Measurements from ENCODE around the gene MAP3K14. TPM values are rescaled to one million over a fixed set of nuclear protein-coding genes. Genes with fewer than 3 reads are reported as not detected.

Gene MAP3K14
- 10 to 100 TPM in 1 of 4 donors, 1 to 10 TPM in 3; 4.1 to 21.7 (median 6.2) TPM for total RNA-seq

DNA sequence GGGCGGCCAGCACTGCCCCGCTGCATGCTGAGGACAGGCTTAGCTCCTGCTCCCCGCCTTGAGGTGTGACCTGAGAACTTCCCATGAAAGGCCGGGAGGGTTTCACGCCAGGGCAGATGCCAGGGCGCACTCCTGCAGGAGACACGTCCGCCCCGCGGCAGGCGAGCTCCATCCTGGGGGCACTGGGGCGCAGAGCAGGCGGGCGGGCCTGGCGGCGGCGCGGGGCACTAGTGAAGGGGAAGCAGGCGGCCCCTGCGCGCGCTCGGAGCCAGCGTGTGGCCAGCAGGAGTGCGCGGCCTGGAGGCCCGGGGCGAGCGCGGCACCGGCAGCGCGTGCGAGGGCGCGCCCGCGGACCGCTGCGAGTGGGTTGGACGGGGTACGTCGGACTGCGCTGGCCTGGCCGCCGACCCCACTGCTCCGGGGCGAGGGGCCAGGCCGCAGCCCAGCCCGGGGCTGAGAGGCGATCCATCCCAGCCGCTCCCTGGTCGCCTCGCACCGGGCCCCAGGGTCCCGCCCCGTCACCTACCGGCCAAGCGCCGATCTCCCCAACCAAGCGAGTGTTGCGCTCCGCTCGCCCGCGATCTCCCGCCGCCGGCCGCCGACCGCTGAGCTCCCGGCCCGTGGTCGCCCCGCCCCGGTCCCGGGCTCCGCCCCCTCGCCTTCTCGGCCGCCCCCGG, at the start of gene MAP3K14:
TSS of gene MAP3K14 (minus strand) at position 587 of the 677 bp plus-strand sequence. CDS start 26,275 bp downstream, outside the sequence.
- Histone ChIP-seq H3K4me3 (replicated peaks in 1 of 3) (peak within 1 kb of the TSS; percentile 48 to 70 (median 56)), H3K27me3 (no peaks in the 10 kb centered on the region), H3K36me3 (no peaks in the 10 kb centered on the region), H3K4me1 (peaks cover 36 to 61% of the 10 kb centered on the region in 2 donors), H3K27ac (peak within 1 kb of the TSS; percentile 83 to 88 (median 86)), H3K9me3 (no peaks in the 10 kb centered on the region)
- peak; percentile 83 for DNase-seq
- intact Hi-C loops (cut with DNase I) = loop anchor here (5.0 kb wide), 1 partner anchor 34 kb away; no protein-coding TSS in a partner anchor
- TF ChIP-seq, protein P1, sequence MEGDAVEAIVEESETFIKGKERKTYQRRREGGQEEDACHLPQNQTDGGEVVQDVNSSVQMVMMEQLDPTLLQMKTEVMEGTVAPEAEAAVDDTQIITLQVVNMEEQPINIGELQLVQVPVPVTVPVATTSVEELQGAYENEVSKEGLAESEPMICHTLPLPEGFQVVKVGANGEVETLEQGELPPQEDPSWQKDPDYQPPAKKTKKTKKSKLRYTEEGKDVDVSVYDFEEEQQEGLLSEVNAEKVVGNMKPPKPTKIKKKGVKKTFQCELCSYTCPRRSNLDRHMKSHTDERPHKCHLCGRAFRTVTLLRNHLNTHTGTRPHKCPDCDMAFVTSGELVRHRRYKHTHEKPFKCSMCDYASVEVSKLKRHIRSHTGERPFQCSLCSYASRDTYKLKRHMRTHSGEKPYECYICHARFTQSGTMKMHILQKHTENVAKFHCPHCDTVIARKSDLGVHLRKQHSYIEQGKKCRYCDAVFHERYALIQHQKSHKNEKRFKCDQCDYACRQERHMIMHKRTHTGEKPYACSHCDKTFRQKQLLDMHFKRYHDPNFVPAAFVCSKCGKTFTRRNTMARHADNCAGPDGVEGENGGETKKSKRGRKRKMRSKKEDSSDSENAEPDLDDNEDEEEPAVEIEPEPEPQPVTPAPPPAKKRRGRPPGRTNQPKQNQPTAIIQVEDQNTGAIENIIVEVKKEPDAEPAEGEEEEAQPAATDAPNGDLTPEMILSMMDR (IDR thresholded peaks at IDR 0.05) = peak in 4 of 6 experiments; percentile 22 to 41 (median 28)
- peak; percentile 84 to 96 for TF ChIP-seq POLR2A (IDR thresholded peaks at IDR 0.05)
- no CpG with 5 or more reads among the region's 83 CpGs for WGBS, 2 donors

DNA sequence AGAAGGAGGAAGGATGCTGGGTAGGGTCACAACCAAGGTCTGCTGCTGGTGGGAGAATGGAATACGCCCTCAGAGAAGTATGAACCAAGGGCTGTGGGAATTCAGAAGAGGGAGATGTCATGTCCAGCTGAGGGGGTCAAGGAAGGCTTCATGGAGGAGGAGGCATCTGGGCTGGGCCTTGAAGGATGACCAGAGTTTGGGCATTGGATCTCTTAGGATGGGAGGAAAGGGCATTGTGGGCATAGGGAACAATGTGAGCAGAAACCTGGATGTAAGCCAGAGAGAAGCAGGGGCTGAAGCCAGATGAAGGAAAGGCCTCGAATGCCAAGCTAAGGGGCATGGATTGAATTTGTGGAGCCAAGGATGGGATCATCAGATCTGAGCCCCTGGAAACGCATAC, 49.2 kb upstream of the MAP3K14 start:
- TF ChIP-seq, protein P1 (IDR thresholded peaks at IDR 0.05) = no peak
- intact Hi-C loops (cut with DNase I) = no loop called here
- Histone ChIP-seq H3K9me3 (no peaks in the 10 kb centered on the region), H3K36me3 (no peaks in the 10 kb centered on the region), H3K4me3 (replicated peaks in 1 of 3) (no peak overlapping the region), H3K4me1 (peaks cover 0 to 4% of the 10 kb centered on the region in 2 donors), H3K27ac (no peak overlapping the region), H3K27me3 (no peaks in the 10 kb centered on the region)
- 76 to 86% methylated on average over 3 of the region's 3 CpGs for WGBS, 2 donors
- DNase-seq = no peak

DNA sequence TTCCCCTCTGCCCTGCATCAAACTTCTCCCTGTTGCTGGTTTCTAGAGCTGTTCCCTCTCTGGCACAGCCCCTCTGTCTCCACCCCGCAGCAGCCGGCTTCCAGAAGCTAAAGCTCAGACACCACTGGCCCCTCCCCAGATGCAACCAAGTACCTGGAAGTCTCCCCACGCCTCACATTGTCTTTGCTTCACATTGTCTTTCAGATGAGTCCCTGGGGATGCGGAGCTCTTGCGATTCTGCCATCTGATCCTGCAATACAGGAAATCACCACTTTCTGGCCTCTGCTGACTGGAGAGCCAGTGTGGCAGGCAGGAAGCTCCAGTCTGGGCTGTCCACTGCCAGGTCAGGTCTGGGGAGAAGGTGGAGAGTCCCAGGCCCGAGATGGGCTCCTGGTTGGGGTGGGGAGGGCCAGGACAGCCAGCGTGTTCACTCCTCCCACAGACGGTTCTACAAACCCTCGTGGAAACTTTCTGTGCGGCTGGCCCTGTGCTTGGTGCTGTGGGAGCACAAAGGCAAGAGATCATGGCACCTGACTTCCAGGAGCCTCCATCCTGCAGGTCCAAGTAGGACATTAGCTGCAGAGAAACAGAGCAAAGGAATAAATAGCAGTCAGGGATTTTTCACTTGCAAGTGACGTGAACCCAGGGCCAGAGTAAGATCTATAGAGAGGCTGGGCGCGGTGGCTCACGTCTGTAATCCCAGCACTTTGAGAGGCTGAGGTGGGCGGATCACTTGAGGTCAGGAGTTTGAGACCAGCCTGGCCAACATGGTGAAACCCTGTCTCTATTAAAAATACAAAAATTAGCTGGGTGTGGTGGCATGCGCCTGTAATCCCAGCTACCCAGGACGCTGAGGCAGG, 47.9 kb upstream of the MAP3K14 start:
- Histone ChIP-seq H3K9me3 (no peaks in the 10 kb centered on the region), H3K27me3 (no peaks in the 10 kb centered on the region), H3K4me3 (replicated peaks in 1 of 3) (no peak overlapping the region), H3K4me1 (peaks cover 0 to 4% of the 10 kb centered on the region in 2 donors), H3K27ac (no peak overlapping the region), H3K36me3 (no peaks in the 10 kb centered on the region)
- no peak for TF ChIP-seq POLR2A (IDR thresholded peaks at IDR 0.05)
- TF ChIP-seq, protein P1 (IDR thresholded peaks at IDR 0.05) = no peak
- DNase-seq = no peak
- 68 to 76% methylated on average over 15 to 17 of the region's 17 CpGs for WGBS, 2 donors
- intact Hi-C loops (cut with DNase I) = no loop called here

DNA sequence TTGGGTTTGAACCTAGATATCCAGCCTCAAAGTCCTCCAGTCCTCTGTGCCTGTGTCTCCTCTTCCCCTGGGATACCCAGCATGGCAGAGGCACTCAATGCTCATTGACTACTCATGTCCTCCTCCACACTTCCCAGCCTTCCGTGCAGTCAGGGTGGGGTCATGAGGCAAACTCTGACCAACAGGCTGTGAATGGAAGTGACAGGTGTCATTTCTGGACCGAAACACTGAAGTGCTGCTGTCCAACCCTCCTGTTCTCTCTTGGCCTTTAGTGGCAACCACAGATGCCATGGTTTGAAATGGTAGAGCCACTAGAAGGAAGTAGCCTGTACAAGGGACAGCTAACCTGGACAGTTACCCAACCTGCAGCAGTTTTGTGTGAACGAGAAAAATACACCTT, 46.7 kb upstream of the MAP3K14 start:
- 72 to 80% methylated on average over 3 of the region's 3 CpGs for WGBS, 2 donors
- no peak for DNase-seq
- Histone ChIP-seq H3K9me3 (no peaks in the 10 kb centered on the region), H3K4me3 (replicated peaks in 1 of 3) (no peak overlapping the region), H3K4me1 (peaks cover 0 to 4% of the 10 kb centered on the region in 2 donors), H3K27ac (no peak overlapping the region), H3K36me3 (no peaks in the 10 kb centered on the region), H3K27me3 (no peaks in the 10 kb centered on the region)
- intact Hi-C loops (cut with DNase I) = no loop called here
- no peak for TF ChIP-seq POLR2A (IDR thresholded peaks at IDR 0.05)

DNA sequence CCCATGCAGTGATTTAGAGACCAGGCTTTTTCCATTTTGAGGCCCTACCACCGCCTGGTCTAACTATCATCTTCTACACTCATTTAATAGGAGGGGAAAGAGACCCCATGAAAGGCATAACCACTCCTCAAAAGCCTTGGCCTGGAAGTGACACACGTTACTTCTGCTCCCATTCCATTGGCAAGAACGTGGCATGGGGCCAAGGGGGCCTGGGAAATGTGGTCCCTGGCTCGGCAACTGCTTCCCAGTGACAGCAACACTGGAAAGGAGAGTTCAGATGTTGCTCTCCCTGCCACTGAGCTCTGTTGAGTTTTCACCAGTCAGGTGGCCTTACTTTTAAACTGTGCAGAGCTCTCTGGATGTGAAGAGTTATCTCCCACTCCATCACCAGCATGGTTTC, 45.2 kb upstream of the MAP3K14 start:
- H3K27me3 ChIP-seq = no peaks in the 10 kb centered on the region
- TF ChIP-seq POLR2A (IDR thresholded peaks at IDR 0.05) = no peak
- TF ChIP-seq, protein P1 (IDR thresholded peaks at IDR 0.05) = no peak
- H3K4me3 ChIP-seq (replicated peaks in 1 of 3) = no peak overlapping the region
- DNase-seq = no peak
- 74 to 79% methylated on average over 4 of the region's 4 CpGs for WGBS, 2 donors
- peaks cover 0 to 4% of the 10 kb centered on the region in 2 donors for H3K4me1 ChIP-seq
- intact Hi-C loops (cut with DNase I) = no loop called here
- H3K9me3 ChIP-seq = no peaks in the 10 kb centered on the region
- no peaks in the 10 kb centered on the region for H3K36me3 ChIP-seq
- no peak overlapping the region for H3K27ac ChIP-seq

All from thyroid gland (tissue), 4 donors.